Mucosa of descending colon (tissue), 3 donors: ENCODE data around the gene CTDSPL. TPM values are rescaled to one million over a fixed set of nuclear protein-coding genes. Genes with fewer than 3 reads are reported as not detected.

Source experiments
- ATAC-seq: fragments of 200-7000 bp; cut with Tn5 transposase; one replicate; pipeline ENCODE4 v1.9.1; 2020; ENCODE audit warnings: mild to moderate bottlenecking, moderate library complexity
- DNase-seq, 3 donors: peaks; one replicate each; pipeline ENCODE4 v3.0.0-alpha.2; 2020
- H3K36me3 ChIP-seq: fragments of 200-600 bp; one replicate; pipeline ENCODE4 v1.8.0; 2021; ENCODE audit warnings: low read depth, mild to moderate bottlenecking
- H3K4me1 ChIP-seq: fragments of 200-600 bp; one replicate; pipeline ENCODE4 v1.8.0; 2021; ENCODE audit warnings: low read depth, mild to moderate bottlenecking
- H3K4me3 ChIP-seq: fragments of 200-600 bp; one replicate; pipeline ENCODE4 v1.8.0; 2021; ENCODE audit warnings: mild to moderate bottlenecking
- H3K9me3 ChIP-seq: fragments of 200-600 bp; one replicate; pipeline ENCODE4 v1.8.0; 2021; ENCODE audit warnings: mild to moderate bottlenecking
- intact Hi-C, 2 donors: fragments of 100-400 bp; cut with DNase I in 1 of 2; cut with micrococcal nuclease in 1 of 2; formaldehyde crosslinking; loops; one replicate each; pipeline versions ENCODE4 v1.11.0 to v1.11.1; 2022; cut with DNase I, micrococcal nuclease
- total RNA-seq, 3 donors: library from RNA; stranded (reverse); fragmentation: NEBNext Ultra II Directional in 2 of 3; extraction: Animal tissue kit (Norgen Biotek cat#: 25700) in 2 of 3; gene quantifications; one replicate each; pipeline versions ENCODE4 v1.2.1 to v1.2.4, GENCODE V29; 2021 to 2023
- TF ChIP-seq, protein P1 (sequence below): fragments of 200-600 bp; IDR thresholded peaks from one replicate; pipeline ENCODE4 v1.8.0; 2022; ENCODE audit warnings: antibody characterized with exemption, mild to moderate bottlenecking
- donor health status: DM: no; HTN: no; CAD: no; lungs with moderate emphysema.
- donor health status: DM: no; HTN: no; CAD: no.
- donor health status: DM: no; HTN: yes; CAD: no.

The CTDSPL gene
- total RNA-seq, 3 donors from 2014 or later = 59.1 to 89.7 (median 88.1) TPM

DNA sequence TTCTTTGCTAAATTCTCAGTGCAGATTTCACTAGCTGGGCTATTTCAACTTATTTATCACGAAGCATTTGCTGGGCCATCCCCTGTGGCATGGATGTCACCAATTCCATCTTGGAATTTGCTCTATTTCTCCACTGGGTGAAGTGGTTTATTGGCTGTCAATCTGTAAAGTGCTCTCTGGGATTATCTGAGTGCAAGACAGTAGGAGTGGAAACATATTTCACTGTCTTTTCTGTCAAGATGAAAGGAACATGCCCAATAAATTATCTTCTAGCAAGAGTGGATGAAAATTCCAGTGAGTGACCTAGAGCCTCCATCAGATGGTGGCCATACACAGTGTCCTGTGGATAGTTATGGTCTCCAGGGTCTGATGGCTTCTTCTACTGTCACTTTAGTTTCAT is 25.1 kb upstream of the CTDSPL start:
- TF ChIP-seq, protein P1, sequence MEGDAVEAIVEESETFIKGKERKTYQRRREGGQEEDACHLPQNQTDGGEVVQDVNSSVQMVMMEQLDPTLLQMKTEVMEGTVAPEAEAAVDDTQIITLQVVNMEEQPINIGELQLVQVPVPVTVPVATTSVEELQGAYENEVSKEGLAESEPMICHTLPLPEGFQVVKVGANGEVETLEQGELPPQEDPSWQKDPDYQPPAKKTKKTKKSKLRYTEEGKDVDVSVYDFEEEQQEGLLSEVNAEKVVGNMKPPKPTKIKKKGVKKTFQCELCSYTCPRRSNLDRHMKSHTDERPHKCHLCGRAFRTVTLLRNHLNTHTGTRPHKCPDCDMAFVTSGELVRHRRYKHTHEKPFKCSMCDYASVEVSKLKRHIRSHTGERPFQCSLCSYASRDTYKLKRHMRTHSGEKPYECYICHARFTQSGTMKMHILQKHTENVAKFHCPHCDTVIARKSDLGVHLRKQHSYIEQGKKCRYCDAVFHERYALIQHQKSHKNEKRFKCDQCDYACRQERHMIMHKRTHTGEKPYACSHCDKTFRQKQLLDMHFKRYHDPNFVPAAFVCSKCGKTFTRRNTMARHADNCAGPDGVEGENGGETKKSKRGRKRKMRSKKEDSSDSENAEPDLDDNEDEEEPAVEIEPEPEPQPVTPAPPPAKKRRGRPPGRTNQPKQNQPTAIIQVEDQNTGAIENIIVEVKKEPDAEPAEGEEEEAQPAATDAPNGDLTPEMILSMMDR = no peak
- H3K4me3 ChIP-seq = no peak overlapping the region
- ATAC-seq (no peak), DNase-seq (no peak)
- H3K9me3 ChIP-seq = no peaks in the 10 kb centered on the region
- H3K36me3 ChIP-seq = no peaks in the 10 kb centered on the region
- intact Hi-C loops = no loop called here
- no peaks in the 10 kb centered on the region for H3K4me1 ChIP-seq

DNA sequence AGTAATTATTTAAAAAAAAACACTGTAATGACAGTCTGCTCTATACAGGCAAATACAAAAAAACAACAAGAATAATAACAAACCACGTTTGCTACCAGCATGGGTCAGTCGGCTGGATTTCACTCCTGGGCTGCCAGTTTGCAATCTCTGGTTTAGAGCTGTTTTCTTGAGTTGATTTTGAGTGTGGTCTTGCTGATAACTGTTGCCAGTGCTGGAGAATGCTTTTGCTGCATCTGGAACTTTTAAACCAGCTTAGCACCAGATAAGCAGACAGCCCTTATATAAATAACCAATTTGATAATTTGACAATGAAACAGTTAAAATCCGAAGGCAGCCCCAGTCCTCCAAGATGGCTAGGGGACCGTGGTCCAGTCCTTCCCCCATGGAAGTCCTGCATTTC is 14.0 kb upstream of the CTDSPL start:
- intact Hi-C loops = no loop called here
- Histone ChIP-seq H3K36me3 (no peaks in the 10 kb centered on the region), H3K4me1 (no peaks in the 10 kb centered on the region), H3K4me3 (no peak overlapping the region), H3K9me3 (no peaks in the 10 kb centered on the region)
- TF ChIP-seq, protein P1 = no peak
- DNase-seq (no peak), ATAC-seq (no peak)

DNA sequence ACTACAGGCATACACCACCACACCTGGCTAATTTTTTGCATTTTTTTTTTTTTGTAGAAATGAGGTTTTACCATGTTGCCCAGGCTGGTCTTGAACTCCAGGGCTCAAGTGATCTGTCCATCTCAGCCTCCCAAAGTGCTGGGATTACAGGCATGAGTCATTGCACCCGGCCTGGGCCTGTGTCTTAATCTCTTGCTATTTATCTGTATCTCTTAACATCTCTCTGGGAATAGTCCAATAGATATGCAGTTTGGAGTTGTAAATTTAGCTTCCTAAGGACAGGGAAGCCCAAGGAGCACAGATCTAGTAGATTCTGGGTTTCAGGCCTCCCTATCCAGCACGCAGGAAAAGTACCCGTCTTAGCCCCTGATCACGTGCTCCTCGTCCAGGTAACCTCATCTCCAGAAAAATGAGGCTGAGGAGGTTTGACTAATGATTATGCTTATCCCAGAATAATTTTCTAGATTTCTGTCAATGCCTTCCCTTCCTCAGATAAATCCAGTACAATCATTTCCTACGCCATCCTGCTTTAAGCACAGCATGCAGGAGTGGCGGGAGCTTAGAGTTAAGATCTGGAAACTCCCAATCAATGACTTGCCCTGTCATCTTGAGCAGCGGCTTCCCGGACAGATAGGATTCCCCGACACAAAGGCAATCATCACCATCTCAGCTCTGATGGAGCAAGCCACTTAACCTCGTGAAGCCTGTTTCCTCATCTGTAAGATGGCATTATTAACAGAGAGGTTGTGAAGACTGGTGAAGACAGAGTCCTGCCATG is 12.3 kb upstream of the CTDSPL start:
- TF ChIP-seq, protein P1 = no peak
- DNase-seq = no peak
- intact Hi-C loops = no loop called here
- no peak for ATAC-seq
- Histone ChIP-seq H3K4me1 (peaks cover 5% of the 10 kb centered on the region), H3K4me3 (no peak overlapping the region), H3K9me3 (no peaks in the 10 kb centered on the region), H3K36me3 (no peaks in the 10 kb centered on the region)

DNA sequence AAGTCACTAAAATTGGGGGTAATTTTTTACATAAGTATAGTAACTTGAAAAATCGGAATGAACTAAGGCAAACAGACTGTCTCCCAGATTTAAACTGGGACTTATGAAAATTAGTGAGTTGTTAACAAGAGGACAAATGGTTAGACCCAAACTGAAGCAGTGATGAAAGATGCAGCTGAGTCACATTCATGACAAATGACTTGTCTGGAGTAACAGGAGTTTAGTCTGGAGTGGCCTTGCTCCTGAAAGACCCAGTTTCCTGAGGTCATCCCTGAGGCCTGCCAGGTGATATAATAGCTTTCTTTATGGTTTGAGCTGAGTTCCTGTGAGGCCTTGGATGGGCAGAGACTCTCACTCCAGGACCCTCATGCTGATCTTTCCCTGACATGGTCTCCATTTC is 9.6 kb upstream of the CTDSPL start:
- intact Hi-C loops = no loop called here
- H3K9me3 ChIP-seq = no peaks in the 10 kb centered on the region
- no peaks in the 10 kb centered on the region for H3K36me3 ChIP-seq
- no peak overlapping the region for H3K4me3 ChIP-seq
- TF ChIP-seq, protein P1 = no peak
- ATAC-seq (no peak), DNase-seq (no peak)
- H3K4me1 ChIP-seq = peaks cover 5% of the 10 kb centered on the region

DNA sequence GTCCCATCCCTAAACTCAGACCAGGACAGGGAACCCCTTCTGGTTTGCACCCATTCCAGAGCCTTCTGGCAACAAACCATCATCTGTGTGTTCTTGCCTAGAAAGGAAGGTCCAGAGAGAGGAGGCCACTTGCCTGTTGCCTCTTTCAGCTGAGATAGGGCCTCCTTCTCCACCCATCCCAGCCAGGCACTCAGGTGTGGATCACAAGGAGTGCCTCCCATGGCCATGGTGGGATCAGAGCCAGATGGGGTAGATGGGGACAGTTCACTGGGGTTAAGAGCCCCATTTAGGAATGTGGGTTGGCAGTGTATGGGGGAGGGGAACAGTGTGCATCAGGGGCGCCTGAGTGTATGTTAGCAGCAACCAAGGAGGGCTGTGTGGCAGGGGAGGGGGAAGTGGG is 8.9 kb upstream of the CTDSPL start:
- DNase-seq = no peak
- TF ChIP-seq, protein P1 = no peak
- no peak for ATAC-seq
- intact Hi-C loops = no loop called here
- Histone ChIP-seq H3K9me3 (no peaks in the 10 kb centered on the region), H3K4me1 (peaks cover 5% of the 10 kb centered on the region), H3K4me3 (no peak overlapping the region), H3K36me3 (no peaks in the 10 kb centered on the region)
